Raji (cell line): Measurements from ENCODE around the gene IDI2.

ENCODE experiments used
- POLR2A ChIP-seq: IDR thresholded peaks from 2 replicates; pipeline ENCODE4 v1.6.1; 2011; ENCODE audit warnings: low read depth, low read length, control low read depth; ENCODE audit not compliant: insufficient read depth

IDI2 gene

DNA sequence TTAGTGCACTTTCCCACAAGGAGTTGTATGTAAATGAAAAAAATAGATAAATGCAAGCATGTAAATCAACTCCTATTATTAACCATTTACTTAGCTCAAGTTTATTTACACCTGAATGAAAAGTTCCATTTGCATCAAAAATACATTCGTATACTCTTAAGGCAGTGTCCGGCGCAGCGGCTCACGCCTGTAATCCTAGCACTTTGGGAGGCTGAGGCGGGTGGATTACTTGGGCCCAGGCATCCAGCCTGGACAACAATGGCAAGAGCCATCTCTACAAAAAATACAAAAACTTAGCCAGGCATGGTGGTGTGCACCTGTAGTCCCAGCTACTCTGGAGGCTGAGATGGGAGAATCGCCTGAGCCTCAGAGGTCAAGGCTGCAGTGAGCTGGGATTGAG, 4.2 kb upstream of the IDI2 start:
- TF ChIP-seq POLR2A = no peak

- no peak for TF ChIP-seq POLR2A
These were observed 919 bp upstream of the IDI2 start for GRCh38 chr10:1026578-1026977.

- no peak for TF ChIP-seq POLR2A
These were observed 1.6 kb downstream of the IDI2 start for GRCh38 chr10:1024103-1024502.

- no peak for TF ChIP-seq POLR2A
These were observed 3.2 kb downstream of the IDI2 start for GRCh38 chr10:1022413-1022812.

DNA sequence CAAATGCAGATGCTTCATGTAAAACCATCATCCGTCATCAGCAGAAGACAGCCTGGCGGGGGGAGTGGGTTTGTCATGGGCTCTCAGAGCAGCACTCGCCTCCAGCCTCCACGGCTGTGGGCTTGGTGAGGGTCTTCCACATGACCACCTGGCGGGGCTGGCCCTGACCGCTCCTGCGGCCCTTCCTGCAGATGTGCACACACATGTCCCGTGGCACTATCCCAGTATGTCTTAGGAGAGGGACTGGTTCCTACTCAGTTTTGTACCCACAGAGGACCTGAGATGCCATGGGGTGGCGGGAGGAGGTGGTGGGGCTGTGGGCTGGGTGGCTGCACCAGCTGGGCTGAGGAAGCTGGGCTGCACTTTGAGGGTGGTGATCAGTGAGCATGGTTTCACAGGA, 4.7 kb downstream of the IDI2 start:
- TF ChIP-seq POLR2A = no peak

- TF ChIP-seq POLR2A = no peak
These were observed 5.2 kb downstream of the IDI2 start for GRCh38 chr10:1020460-1020859.

- TF ChIP-seq POLR2A = no peak
These were observed 6.3 kb downstream of the IDI2 start for GRCh38 chr10:1019362-1019761.

DNA sequence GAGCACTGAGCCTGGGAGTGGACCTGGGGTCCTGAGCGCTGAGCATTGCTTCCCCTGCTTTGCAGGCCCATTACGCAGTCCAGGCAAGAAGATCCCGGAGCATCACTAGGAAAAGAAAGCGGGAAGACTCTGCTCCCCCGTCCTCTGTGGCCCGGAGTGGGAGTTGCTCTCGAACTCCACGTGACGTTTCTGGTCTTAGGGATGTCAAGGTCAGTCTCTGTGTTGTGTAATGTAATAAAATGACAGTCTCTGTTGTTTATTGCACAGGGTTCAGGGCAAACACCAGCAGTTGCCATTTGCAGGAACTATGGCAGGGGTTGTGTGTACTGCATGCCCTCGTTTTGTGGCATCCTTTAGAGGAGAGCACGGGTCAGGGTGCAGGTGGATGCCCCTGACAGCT, 10.0 kb downstream of the IDI2 start:
- no peak for TF ChIP-seq POLR2A

- TF ChIP-seq POLR2A = no peak
These were observed 14.0 kb downstream of the IDI2 start for GRCh38 chr10:1011696-1012095.

GRCh38 chr10:1010703-1011102, 15.0 kb downstream of the IDI2 start:
- no peak for TF ChIP-seq POLR2A

- TF ChIP-seq POLR2A = no peak
These were observed 16.6 kb downstream of the IDI2 start for GRCh38 chr10:1009071-1009494.

- no peak for TF ChIP-seq POLR2A
These were observed 18.1 kb downstream of the IDI2 start for GRCh38 chr10:1007583-1007982.

DNA sequence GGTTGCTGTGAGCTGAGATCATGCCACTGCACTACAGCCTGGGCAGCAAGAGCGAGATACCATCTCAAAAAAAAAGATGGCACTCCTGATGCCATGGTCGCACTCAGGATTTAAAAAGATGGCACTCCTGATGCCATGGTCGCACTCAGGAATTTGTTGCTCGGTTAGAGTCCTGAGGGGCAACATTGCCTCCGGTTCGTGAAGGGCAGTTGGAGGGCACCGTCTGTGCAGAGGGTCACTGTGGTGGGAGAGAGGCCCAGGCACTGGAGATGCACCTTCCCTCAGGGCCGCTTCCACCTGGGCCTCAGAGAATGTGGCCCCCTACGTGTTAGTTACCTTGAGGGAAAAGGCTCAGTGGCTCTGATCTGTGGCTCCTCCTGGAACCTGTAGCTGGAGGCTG, 19.1 kb downstream of the IDI2 start:
- no peak for TF ChIP-seq POLR2A

DNA sequence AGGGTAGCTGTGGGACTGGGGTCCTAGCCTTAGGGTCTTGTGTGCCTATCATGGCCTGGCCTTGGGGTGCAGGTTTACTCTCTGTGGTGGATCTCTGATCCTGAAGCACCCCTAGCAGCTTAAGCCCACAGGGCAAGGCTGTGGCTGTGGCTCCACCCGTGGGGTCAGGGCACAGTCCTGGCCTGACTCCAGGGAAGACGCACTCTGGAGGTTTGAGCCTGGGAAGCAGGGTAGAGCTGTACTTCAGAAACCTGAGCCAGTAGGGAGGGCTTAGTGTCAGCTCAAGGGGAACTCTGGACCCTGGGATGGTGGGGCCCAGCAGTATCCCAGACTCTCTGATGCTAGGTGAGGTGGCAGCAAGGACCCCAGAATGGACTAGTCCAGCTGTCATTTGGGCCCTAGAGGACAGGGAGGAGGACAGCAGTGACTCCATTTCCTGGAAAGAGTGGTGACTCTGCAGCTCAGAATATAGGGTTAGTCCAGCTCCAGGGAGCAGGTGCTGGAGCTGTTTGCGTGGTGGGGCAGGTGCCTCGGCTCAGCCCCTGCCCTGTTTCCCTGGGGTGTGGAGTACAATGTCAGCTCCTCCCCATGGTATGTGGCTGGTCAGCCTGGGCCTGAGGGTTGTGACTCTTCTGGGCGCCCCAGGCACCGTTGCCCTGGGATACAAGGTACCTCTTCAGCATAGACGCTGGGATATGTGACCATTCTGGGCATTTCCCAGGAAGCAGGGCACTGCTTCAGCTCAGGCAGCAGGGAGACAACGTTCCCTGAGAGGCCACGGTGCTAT, 21.6 kb downstream of the IDI2 start:
- TF ChIP-seq POLR2A = no peak

GRCh38 chr10:1002425-1003006, 23.1 kb downstream of the IDI2 start:
- no peak for TF ChIP-seq POLR2A

- no peak for TF ChIP-seq POLR2A
These were observed 28.2 kb downstream of the IDI2 start for GRCh38 chr10:997266-998022.
